GM19023 (cell line): ENCODE data around the gene S100A16.
A peak's percentile ranks its signal among the peaks of the same experiment; 100 is the strongest.
"Not testable (repeated sequence)": the region's sequence is repeated elsewhere in the genome, so short reads cannot be mapped to it uniquely, and the experiment has no call there.

Experiments used
- ATAC-seq: cut with Tn5 transposase; IDR thresholded peaks from one replicate; pipeline ENCODE4 v1.9.1; 2021; ENCODE audit warnings: mild to moderate bottlenecking, moderate library complexity; ENCODE audit not compliant: unreplicated experiment

The S100A16 gene, protein sequence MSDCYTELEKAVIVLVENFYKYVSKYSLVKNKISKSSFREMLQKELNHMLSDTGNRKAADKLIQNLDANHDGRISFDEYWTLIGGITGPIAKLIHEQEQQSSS

DNA sequence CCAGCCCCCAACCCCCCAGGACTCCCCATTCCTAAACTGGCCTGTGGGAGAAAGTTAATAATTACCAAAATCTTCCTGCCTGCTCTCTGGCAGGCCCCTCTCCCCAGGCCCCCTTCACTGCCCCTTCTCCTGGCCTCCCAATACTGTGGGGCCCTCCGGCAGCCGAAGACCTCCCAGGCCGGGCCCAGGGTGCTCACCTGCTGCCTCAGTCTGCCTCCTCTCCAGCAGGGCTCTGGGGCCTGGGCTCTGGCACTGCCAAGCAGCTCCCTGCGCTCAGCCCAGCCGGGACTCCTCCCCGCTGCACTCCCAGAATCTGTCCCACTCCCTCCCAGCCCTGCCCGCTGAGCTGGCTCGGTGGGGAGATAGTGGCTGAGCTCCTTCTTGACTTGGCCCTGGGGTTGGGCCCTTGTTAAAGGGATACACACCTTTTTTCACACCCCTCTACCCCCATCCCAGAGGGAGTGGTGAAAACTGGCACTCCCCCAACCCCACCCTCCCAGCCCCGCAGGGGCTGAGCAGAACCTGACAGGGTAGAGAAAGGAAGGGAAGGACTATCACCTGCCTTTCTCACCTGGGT, at the start of gene S100A16:
TSS of gene S100A16 (minus strand) at position 383 of the 577 bp plus-strand sequence. CDS start 4,986 bp downstream, outside the sequence.
- no peak for ATAC-seq

DNA sequence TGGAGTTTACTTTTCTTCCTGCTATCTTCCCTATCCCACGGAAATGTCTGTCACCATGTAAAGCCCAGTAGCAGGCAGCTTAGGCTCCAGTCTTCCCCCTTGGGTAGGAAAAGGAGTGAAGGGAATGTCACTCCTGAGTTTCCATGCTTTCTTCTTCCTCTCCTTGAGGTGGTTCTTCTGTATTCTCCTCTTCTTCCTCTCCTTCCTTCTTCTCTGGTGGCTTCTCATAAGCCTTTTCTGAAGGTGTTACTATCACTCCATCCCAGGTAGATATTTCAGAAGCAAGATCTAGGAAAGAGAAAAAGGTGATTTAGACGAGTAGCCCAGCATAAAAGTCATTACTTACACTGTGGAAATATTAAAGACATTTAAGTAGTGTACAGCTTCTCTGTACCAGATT, 49.3 kb upstream of the S100A16 start:
- ATAC-seq = no peak

DNA sequence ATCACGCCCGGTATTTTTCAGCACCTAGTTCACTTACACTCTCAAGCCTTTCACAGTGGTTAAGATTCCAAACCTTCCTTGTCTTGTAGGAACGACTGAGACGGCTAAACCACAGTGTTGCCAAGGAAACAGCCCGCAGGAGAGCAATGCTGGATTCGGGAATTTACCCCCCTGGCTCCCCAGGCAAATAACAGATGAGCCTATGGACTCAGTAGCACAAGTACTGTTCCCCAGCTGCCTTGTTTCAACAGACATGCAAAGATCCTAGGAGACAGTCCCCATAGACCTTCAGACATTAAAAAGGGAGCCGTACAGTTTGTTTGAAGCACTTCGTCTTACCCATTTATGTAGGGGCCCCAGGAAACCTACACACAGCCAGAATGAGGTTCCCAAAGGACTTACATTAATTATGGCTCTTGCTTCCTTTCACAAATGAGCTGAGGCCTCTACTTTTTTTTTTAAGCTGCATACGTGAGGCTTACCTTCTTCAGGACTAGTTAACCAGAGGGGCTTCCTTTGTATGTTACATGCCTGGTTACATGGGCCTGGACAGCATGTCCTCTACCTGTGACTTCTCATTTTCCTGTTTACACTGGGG, 48.3 kb upstream of the S100A16 start:
- ATAC-seq = no peak

DNA sequence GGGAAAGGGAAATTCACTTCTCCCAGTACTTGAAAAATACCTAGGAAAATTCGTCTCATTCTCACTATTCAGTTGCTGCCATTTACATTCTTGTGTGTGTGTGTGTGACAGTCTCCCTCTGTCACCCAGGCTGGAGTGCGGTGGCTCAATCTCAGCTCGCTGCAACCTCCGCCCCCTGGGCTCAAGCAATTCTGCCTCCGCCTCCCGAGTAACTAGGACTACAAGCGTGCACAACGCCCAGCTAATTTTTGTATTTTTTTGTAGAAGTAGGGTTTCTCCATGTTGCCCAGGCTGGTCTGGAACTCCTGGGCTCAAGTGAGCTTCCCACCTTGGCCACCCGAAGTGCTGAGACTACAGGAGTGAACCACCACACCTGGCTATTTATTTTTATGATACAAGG, 46.7 kb upstream of the S100A16 start:
- no peak for ATAC-seq

DNA sequence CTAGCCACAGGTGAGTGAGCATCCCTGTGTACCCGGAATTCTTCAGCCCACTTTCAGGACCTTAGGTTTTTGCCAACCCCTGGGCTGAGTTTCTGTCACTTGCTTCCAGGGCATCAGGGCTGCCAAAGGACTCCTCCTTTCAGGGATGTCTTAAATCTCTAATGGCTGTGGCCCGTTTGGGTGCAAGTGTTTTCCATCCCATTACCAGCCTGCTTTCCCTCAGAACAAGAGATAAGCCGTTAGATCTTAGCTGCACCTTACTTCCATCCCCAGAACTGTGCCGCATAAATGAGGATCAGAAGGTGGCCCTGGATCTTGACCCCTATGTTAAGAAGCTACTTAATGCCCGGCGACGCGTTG, 46.2 kb upstream of the S100A16 start:
- no peak for ATAC-seq

DNA sequence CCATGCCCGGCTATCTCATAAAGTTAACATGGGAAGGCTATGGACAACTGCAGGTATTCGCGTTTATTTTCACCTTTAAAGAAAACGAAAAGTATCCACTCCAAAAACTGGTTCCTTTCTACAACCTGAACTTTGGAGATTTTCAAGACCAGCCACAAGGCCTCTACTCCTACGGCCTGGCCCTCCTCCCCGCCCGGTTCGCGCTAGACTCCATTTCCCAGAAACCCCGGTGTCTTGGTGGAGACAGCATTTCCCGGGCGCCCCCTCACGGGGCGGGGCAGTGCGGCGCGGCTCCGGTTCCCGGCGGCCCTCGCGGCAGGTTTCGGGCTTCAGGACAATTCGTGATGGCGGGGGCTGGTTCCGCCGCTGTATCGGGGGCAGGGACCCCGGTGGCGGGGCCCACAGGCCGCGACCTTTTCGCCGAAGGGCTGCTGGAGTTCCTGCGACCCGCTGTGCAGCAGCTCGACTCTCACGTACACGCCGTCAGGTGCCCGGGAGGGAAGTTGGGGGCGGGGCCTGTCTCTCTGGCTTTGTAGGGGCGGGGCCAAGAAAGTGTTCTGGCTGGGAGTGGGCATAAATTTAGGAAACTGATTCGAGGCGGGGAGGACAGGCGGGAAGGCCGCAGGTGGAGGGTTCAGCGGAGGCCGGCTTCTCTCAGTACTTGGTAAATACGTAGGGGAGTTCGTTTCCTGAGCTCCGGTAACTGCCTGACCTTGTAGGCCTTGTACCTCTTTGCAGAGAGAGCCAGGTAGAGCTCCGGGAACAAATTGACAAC, 45.6 kb upstream of the S100A16 start, which contains the start of gene SNAPIN:
TSS of gene SNAPIN (plus strand) at position 304 of the 775 bp plus-strand sequence. CDS start at position 345, 41 bp downstream.
- ATAC-seq = peak; percentile 90

DNA sequence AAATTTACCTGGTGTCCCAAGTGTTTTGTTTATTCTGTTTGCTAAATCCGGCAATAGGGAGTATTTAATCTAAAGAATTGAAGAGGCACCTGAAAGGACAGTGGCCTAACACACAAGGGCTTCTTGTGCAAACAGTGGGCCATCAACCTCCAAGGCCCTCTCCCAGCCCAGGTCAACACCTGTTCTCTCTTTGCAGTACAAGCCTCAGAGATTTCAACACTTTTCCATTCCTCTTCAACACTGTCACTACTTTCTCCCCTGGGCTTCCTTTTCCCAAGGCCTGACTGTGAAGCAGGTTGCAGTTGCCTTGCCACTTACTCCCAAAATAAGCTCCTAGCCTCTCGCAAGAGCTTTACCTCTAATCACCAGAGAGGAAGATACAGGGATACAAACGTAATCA, 42.4 kb upstream of the S100A16 start:
- no peak for ATAC-seq

DNA sequence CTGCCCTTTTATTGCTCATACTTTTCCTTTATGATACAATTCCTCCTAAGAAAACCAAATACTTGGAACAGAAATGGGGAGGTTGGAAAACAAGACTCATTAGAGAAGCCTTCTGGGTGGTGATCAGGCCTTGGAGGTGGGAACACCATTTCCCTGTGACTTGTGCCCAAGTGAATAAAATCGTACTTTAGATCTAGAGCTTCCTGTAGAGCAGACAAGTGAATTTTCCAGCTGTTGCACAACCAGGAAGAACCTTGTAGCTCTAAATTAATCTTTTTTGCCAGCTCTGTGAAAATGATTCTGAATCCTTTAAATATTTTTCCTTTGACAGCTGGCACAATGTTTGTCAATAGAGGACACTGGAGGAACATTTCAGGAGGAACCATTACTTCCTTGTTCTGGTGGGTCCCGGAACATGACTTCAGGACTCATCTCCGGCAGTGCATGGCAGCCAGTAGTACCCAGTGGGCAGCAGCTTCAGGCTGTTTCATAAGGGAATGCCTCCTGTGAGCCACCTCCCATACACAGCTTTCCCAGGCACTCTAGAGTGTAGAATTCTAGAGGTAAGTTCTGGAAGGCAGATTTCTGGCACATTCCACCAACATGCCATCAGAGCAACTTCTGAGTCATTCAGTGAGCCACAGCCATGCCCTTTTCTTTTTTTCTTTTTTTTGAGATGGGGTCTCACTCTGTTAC, 40.0 kb upstream of the S100A16 start:
- ATAC-seq = no peak

DNA sequence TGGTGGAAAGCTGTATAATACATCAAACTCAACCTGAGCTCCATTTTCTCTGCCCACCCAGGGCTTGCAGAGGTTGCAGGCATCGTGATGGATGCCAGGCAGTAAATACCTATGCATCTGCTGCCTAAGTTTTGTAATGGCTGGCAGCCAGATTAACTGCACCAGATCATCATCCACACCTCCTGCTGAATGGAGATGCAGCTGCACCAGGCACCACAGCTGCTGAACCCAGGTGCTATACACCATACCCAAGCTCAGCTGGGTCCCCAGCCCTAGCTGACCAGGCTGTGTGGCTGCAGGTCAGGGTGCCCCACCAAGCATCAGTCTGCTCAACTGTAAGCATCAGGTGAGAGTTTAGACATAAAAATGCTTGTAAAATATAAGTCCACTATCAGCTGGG, 38.8 kb upstream of the S100A16 start:
- no peak for ATAC-seq

DNA sequence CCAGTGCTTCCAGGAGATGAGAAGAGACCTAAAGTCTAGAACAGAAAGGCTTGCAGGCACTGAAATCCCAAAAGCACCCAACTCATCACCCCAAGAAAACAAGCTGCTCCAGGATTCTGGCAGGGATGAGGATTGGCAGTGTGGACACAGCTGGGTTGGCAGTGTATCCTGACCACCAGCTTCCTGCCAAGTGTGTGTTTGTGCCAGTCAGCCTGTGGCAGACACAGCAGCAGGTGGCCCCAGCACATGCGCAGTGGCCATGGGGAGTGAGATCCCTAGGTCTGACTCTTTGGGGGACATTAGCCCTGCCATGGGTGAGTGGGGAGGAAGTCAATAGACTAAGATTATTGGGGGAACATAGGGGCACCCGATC, 36.9 kb upstream of the S100A16 start:
- ATAC-seq = no peak

DNA sequence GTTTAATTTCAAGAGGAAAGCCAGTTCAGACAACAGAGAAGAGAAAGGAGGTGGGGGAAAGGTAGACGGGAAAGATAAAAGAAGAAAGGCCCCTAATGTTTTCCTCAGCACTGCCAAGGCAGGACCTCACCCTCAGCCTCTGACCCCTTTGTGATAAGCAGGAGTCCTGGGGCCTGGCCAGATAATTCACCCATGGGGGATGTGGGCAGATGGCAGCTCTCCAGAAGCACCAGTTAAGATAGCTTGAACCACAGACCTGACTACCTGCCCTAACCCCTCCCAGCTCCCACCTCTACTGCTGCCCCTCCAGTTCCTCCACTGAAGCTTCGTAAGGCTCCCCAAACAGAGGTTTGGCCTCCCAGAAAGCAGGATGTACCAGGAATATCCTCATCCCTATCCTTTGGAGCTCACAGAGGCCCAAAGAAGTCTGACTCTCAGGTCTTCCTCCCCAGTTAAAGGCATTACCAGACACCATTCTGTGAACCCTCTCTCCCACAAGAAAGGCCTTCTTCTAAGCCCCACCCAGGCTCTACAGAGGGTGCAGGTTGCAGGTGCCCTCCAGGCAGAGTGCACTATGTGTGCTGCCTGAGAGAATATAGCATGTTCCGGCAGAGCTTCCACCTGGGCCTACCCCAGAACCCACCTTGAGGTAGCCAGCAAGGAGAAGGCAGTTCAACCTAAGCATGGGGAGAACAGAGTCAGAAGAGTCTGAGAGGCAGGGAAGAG, 36.4 kb upstream of the S100A16 start:
- no peak for ATAC-seq

DNA sequence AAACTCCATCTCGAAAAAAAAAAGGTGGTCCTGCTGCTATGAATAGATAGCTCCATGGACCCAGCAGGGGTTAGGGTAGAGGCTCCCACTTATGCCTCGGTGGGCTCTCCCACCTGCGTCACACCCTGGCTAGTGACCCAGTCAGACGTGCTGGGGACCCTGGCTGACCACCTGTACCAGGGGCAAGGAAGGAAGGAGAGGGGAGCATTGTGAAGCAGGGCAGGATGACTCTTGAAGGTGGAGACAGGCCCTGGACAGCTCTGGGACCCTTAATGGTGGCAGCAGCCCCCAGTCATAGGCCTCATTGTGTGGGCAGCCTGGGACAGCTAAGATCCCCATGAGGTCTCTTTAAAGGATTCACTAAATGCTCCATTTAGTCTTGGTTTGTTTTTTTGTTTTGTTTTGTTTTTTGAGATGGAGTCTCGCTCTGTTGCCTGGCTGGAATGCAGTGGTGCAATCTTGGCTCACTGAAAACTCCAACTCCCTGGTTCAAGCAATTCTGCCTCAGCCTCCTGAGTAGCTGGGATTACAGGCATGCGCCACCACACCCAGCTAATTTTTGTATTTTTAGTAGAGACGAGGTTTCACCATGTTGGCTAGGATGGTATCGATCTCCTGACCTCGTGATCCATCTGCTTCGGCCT, 35.2 kb upstream of the S100A16 start:
- ATAC-seq = no peak

DNA sequence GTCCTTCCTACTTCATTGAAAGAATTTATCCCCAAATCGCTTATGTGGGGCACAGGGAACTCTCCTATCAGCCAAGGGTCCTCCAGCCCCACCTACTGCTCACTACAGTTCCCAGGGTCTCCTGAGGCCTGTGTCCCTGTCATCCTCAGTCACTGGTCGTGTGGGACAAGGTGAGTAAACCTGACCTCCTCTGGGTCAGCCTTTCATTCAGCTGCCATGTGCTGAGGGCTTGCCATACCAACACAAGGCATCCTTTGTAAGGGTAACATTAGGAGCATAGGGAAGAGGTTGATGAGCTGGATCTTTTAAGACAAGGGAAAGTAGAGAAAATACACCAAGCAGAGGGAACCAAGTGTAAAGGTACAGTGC, 34.4 kb upstream of the S100A16 start:
- no peak for ATAC-seq

DNA sequence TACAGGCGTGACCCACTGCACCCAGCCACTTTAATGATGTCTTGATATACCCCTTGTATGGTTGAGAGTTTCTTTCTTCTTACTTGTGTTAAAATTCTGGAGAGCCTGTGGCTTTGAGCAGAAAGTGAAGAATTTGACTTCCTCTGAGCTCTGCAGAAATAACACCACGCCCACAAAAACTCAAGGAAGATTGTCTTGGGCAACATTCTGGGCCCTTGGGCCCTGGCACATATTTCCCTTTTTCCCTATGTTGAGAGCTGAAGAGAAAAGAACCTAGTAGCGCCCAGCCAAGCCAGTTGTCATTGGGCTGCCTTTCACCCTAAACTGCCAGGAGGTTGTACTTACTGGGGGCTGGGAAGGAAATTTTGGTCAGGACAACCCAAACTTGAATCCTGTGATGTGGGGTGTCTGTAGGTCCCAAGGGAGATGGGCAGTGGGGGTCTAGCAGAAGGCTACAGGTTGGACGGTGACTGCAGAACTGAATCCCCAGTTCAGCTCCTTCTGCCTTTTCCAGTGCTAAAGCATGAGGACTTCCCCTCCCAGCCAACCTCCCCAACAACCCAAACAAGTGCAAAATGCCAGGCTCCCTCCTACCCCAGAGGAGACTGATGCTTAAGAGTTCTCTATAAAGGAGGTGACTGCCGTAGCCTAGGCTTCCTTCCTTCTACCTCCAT, 33.9 kb upstream of the S100A16 start:
- ATAC-seq = no peak

DNA sequence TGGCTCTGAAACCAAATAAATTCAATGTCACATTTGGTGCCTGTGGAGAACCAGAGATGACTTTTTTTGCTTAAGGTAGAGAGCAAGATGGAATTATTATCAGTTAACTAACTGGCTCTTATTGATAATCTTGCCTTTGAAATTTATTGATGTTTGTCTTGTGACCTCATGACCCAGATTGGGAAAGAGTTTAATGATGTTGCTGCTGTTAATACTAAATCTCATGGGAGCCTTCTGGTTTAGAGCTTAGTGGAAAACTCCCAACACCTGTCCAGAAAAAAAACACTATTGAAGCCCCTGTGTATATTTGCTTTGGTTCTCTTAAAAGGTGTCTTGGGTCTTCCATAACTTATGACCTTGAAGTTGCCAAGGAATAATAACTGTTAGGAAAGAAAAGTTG, 30.9 kb upstream of the S100A16 start:
- no peak for ATAC-seq

DNA sequence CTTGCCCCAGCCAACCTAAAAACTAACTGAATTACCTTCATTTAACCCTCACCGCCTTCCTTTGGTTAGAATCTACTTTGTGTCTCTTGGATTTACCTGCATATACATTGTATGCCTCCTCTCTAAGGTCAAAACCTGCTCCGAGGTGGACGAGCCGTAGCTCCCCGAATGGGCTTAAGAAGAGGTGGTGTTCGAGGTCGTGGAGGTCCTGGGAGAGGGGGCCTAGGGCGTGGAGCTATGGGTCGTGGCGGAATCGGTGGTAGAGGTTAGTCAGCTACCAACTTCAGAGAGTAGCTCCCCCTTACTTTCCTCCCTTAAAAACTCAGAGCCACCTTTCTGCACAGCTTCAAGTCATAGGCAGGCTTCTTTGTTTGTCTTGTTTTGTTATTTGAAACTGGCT, 30.2 kb upstream of the S100A16 start:
- no peak for ATAC-seq

DNA sequence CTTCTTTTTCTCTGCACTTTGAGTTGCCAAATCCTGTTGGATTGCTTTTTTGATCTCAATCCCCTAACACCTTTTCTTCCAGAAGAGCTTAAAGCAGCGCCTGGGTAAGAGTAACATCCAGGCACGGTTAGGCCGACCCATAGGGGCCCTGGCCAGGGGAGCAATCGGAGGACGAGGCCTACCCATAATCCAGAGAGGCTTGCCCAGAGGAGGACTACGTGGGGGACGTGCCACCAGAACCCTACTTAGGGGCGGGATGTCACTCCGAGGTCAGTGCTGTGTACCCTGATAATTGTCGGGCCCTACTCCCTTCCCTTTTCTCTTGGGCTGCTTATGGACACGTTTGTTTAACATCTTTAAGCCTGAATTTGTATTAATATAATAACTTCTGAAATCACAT, 29.2 kb upstream of the S100A16 start:
- no peak for ATAC-seq

DNA sequence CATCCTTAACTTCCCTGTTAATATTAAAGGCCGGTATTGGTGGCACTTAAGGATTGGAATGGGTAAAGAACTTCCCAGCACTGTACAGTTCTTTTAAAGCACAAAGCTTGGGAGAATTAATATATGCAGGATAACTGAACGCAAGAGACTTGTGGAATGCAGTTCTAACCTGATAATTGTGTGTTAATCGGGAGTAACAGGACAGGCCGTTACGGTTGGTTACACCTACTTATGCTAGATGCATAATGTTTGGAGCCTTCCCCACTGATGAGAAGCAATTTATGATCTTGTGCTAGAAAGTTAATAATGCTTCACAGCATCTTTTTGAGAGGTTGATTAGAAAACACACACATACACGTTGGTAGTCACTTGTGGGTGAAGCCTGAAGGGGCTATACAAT, 27.9 kb upstream of the S100A16 start:
- ATAC-seq = no peak

DNA sequence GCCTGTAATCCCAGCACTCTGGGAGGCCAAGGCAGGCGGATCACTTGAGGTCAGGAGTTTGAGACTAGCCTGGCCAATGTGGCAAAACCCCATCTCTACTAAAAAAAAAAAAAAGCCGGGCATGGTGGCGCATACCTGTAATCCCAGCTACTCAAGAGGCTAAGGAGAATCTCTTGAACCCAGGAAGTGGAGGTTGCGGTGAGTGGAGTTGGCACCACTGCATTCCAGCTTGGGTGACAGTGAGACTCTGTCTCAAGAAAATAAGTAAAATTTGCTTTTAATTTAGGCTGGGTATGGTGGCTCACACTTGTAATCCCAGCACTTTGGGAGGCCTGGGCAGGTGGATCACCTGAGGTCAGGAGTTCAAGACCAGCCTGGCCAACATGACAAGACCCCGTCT, 27.3 kb upstream of the S100A16 start:
- ATAC-seq = not testable (repeated sequence)

DNA sequence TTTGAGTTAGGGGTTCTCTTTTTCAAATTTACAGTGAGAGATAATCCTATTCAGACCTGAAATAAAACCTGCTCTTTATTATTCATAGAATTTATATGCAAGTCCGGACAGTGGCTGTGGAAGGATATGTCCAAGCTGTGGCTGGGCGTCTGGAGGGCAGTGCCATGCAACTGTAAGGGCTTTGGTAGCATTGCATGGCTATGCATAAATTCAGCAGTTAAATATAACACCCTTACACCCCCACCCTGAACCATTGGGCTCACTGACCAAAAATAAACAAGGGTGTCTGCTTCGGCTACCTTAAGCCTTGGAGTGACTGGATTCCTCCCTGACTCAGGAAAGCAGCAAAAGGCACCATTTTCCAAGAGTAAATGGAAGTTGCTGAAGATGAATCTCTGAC, 26.3 kb upstream of the S100A16 start:
- no peak for ATAC-seq
